ENCODE data around the gene TMEM106A.

TMEM106A gene

GRCh38 chr17:43213545-43213944 lies 1.9 kb downstream of the TMEM106A start:
- WGBS (ENCODE audit: insufficient coverage), result no CpG with 5 or more reads among the region's 2 CpGs

DNA sequence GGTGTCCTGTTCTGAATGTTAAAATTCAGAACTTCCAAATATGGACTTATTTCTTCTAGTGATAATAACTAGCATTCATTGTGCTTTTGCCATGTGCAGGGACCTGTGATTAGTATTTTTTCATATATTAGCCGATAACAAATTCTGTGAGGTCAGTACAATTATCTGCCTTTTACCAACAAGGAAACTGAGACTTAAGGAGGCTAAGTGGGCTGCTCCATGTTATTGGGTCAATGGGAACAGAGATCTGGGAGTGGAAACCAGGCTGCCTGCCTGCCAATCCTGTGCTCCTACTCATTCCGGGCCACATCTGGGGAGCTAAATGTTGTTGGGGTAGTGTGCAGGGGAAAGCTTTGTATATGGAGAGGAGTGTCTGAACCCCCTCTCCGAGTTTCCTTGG lies 3.7 kb downstream of the TMEM106A start:
- Histone ChIP-seq H3K4me3 (ENCODE audit: control insufficient read depth in 1 of 7, extremely low read depth in 1 of 7, insufficient read depth in 4 of 7, low read depth in 2 of 7, low read length in 6 of 7) (no peak overlapping the region), H3K27me3 (replicated peaks in 2 of 5; ENCODE audit: control insufficient read depth in 4 of 5, insufficient read depth in 5 of 5, low read length in 4 of 5) (no peaks in the 10 kb centered on the region), H3K27ac (ENCODE audit: insufficient read depth in 1 of 2, low read depth in 1 of 2, low read length in 2 of 2, poor library complexity in 1 of 2, severe bottlenecking in 2 of 2) (no peak overlapping the region), H3K9me3 (ENCODE audit: control extremely low read depth in 1 of 5, control insufficient read depth in 4 of 5, insufficient read depth in 2 of 5, low read depth in 1 of 5, low read length in 4 of 5) (no peaks in the 10 kb centered on the region), H3K4me1 (ENCODE audit: control extremely low read depth in 1 of 4, control insufficient read depth in 4 of 4, insufficient read depth in 4 of 4, low read length in 3 of 4) (peaks cover 21 to 37% (median 28%) of the 10 kb centered on the region in 4 experiments), H3K36me3 (ENCODE audit: control insufficient read depth in 4 of 4, insufficient read depth in 4 of 4, low read length in 3 of 4) (peaks cover 4 to 48% (median 33%) of the 10 kb centered on the region in 4 experiments)
- POLR2A ChIA-PET, result interaction anchor here (1.5 to 2.2 kb wide), 2 partner anchors 101 to 146 kb away, joined by 3 to 10 read pairs; no protein-coding TSS in a partner anchor
- 100% methylated on average over 2 of the region's 3 CpGs for WGBS (ENCODE audit: insufficient coverage)
- CTCF ChIA-PET, result interaction anchor here (1.4 to 1.6 kb wide), 3 partner anchors 9 to 191 kb away, joined by 3 to 4 read pairs (median 3); no protein-coding TSS in a partner anchor
- no peak for DNase-seq

More at GRCh38 chr17:43213545-43213944, 1.9 kb downstream of the TMEM106A start:
- ChIA-PET POLR2A (interaction anchor here (4.4 kb wide), 1 partner anchor 102 kb away, joined by 51 read pairs; no protein-coding TSS in a partner anchor), CTCF (interaction anchor here (1.0 to 1.4 kb wide), 4 partner anchors 9 to 189 kb away, joined by 3 read pairs; no protein-coding TSS in a partner anchor)
- Histone ChIP-seq H3K4me1 (ENCODE audit: control extremely low read depth in 1 of 4, control insufficient read depth in 4 of 4, insufficient read depth in 4 of 4, low read length in 3 of 4) (peaks cover 21 to 37% (median 28%) of the 10 kb centered on the region in 4 experiments), H3K36me3 (ENCODE audit: control insufficient read depth in 4 of 4, insufficient read depth in 4 of 4, low read length in 3 of 4) (peaks cover 7 to 39% (median 29%) of the 10 kb centered on the region in 4 experiments), H3K4me3 (ENCODE audit: control insufficient read depth in 1 of 7, extremely low read depth in 1 of 7, insufficient read depth in 4 of 7, low read depth in 2 of 7, low read length in 6 of 7) (peak overlapping the region in 5 of 7 experiments; percentile 10 to 94 (median 84)), H3K27ac (ENCODE audit: insufficient read depth in 1 of 2, low read depth in 1 of 2, low read length in 2 of 2, poor library complexity in 1 of 2, severe bottlenecking in 2 of 2) (peak overlapping the region; percentile 55 to 87), H3K9me3 (ENCODE audit: control extremely low read depth in 1 of 5, control insufficient read depth in 4 of 5, insufficient read depth in 2 of 5, low read depth in 1 of 5, low read length in 4 of 5) (no peaks in the 10 kb centered on the region), H3K27me3 (replicated peaks in 2 of 5; ENCODE audit: control insufficient read depth in 4 of 5, insufficient read depth in 5 of 5, low read length in 4 of 5) (no peaks in the 10 kb centered on the region)
- no peak for DNase-seq

DNA sequence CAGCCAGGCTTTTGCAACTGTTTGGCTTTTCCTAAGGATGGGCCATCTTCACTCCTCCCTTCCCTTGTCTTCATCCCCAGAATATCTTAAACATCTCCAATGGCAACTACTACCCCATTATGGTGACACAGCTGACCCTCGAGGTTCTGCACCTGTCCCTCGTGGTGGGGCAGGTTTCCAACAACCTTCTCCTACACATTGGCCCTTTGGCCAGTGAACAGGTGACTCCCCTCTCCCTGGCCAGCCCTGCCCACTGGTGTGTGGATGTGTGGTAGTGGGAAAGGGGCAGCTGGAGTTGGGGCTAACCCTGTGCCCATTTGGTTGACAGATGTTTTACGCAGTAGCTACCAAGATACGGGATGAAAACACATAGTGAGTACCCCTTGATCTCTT lies 4.7 kb downstream of the TMEM106A start:
- CTCF ChIA-PET, result interaction anchor here (0.9 to 1.6 kb wide), 4 partner anchors 8 to 100 kb away, joined by 3 to 4 read pairs (median 3); no protein-coding TSS in a partner anchor
- H3K4me3 ChIP-seq (ENCODE audit: control insufficient read depth in 1 of 7, extremely low read depth in 1 of 7, insufficient read depth in 4 of 7, low read depth in 2 of 7, low read length in 6 of 7), result no peak overlapping the region
- no peaks in the 10 kb centered on the region for H3K27me3 ChIP-seq (replicated peaks in 2 of 5; ENCODE audit: control insufficient read depth in 4 of 5, insufficient read depth in 5 of 5, low read length in 4 of 5)
- no peak overlapping the region for H3K27ac ChIP-seq (ENCODE audit: insufficient read depth in 1 of 2, low read depth in 1 of 2, low read length in 2 of 2, poor library complexity in 1 of 2, severe bottlenecking in 2 of 2)
- peaks cover 11 to 29% (median 21%) of the 10 kb centered on the region in 4 experiments for H3K4me1 ChIP-seq (ENCODE audit: control extremely low read depth in 1 of 4, control insufficient read depth in 4 of 4, insufficient read depth in 4 of 4, low read length in 3 of 4)
- peaks cover 2 to 50% (median 35%) of the 10 kb centered on the region in 4 experiments for H3K36me3 ChIP-seq (ENCODE audit: control insufficient read depth in 4 of 4, insufficient read depth in 4 of 4, low read length in 3 of 4)
- no peak for DNase-seq
- 96% methylated on average over 4 of the region's 4 CpGs for WGBS (ENCODE audit: insufficient coverage)
- POLR2A ChIA-PET, result interaction anchor here (1.5 to 2.2 kb wide), 2 partner anchors 100 to 145 kb away, joined by 3 to 10 read pairs; no protein-coding TSS in a partner anchor
- no peaks in the 10 kb centered on the region for H3K9me3 ChIP-seq (ENCODE audit: control extremely low read depth in 1 of 5, control insufficient read depth in 4 of 5, insufficient read depth in 2 of 5, low read depth in 1 of 5, low read length in 4 of 5)

DNA sequence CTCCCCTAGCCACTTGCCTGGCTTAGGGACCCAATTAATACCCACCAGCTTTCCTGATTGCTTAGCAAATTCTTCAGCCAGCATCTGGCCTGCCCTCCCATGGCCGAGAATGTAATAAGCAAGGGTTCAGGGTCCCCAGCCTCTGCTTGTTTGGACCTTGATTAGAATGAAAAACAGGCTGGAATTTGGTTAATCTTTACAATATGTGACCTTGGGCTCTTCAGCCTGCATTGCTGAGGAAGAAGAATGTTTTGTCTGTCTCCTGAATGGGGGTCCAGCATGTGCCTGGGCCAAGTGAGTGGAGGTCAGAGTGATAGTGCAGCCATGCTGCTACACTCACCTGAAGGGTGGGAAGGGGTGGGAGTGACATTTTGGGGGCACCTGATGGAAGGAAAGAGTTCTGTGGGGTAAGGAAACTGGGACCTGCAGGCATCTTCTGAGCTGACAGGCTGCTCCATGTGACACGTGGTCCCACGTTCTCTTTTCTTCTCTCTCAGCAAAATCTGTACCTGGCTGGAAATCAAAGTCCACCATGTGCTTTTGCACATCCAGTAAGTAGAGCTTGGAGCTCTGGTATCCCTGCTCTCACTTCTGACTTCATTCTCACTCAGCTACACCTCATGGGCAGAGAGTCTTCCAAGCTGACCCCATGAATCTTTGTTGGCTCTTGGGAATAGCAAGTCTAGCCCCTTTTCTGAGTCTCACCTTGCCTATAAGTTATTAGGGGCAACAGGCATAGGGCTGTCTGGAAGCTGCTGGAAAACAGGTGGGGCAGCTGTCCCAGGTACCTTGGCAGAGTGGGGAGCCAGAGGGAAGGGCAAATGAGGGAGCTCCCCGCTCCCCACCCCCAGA lies 5.3 kb downstream of the TMEM106A start:
- Histone ChIP-seq H3K27me3 (replicated peaks in 2 of 5; ENCODE audit: control insufficient read depth in 4 of 5, insufficient read depth in 5 of 5, low read length in 4 of 5) (no peaks in the 10 kb centered on the region), H3K4me1 (ENCODE audit: control extremely low read depth in 1 of 4, control insufficient read depth in 4 of 4, insufficient read depth in 4 of 4, low read length in 3 of 4) (peaks cover 11 to 26% (median 21%) of the 10 kb centered on the region in 4 experiments), H3K36me3 (ENCODE audit: control insufficient read depth in 4 of 4, insufficient read depth in 4 of 4, low read length in 3 of 4) (peaks cover 2 to 50% (median 36%) of the 10 kb centered on the region in 4 experiments), H3K9me3 (ENCODE audit: control extremely low read depth in 1 of 5, control insufficient read depth in 4 of 5, insufficient read depth in 2 of 5, low read depth in 1 of 5, low read length in 4 of 5) (no peaks in the 10 kb centered on the region), H3K27ac (ENCODE audit: insufficient read depth in 1 of 2, low read depth in 1 of 2, low read length in 2 of 2, poor library complexity in 1 of 2, severe bottlenecking in 2 of 2) (no peak overlapping the region), H3K4me3 (ENCODE audit: control insufficient read depth in 1 of 7, extremely low read depth in 1 of 7, insufficient read depth in 4 of 7, low read depth in 2 of 7, low read length in 6 of 7) (no peak overlapping the region)
- ChIA-PET CTCF (interaction anchor here (0.9 to 1.5 kb wide), 3 partner anchors 45 to 99 kb away, joined by 3 to 4 read pairs (median 3); no protein-coding TSS in a partner anchor), POLR2A (interaction anchor here (1.5 to 2.2 kb wide), 2 partner anchors 99 to 144 kb away, joined by 3 to 10 read pairs; no protein-coding TSS in a partner anchor)
- WGBS (ENCODE audit: insufficient coverage), result 98% methylated on average over 3 of the region's 4 CpGs
- no peak for DNase-seq

GRCh38 chr17:43217614-43218087 lies 6.0 kb downstream of the TMEM106A start:
- H3K36me3 ChIP-seq (ENCODE audit: control insufficient read depth in 4 of 4, insufficient read depth in 4 of 4, low read length in 3 of 4), result peaks cover 2 to 53% (median 37%) of the 10 kb centered on the region in 4 experiments
- POLR2A ChIA-PET, result interaction anchor here (2.2 kb wide), 1 partner anchor 98 kb away, joined by 10 read pairs; no protein-coding TSS in a partner anchor

DNA sequence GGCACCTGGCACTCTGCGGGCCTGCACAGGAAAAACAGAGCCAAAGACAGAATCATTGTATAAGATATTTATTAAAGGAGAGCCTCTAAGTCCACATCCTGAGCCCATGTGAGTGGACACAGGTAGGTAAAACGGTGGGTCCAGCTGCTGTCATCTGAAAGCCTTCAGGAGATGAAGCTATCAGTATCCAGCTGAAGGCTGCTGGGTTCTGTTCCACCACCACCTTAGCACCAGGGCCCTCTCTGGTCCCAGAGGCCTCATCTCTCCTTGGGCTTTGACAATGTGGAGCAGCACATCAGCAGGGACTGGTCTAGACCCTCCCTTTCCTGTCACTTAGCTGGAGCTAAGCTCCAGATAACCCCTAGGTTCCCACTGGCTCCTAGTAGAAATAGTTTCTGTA lies 7.3 kb downstream of the TMEM106A start:
- H3K9me3 ChIP-seq (ENCODE audit: control extremely low read depth in 1 of 5, control insufficient read depth in 4 of 5, insufficient read depth in 2 of 5, low read depth in 1 of 5, low read length in 4 of 5), result no peaks in the 10 kb centered on the region
- no peak overlapping the region for H3K27ac ChIP-seq (ENCODE audit: insufficient read depth in 1 of 2, low read depth in 1 of 2, low read length in 2 of 2, poor library complexity in 1 of 2, severe bottlenecking in 2 of 2)
- POLR2A ChIA-PET, result no interaction called here
- peaks cover 2 to 57% (median 36%) of the 10 kb centered on the region in 4 experiments for H3K36me3 ChIP-seq (ENCODE audit: control insufficient read depth in 4 of 4, insufficient read depth in 4 of 4, low read length in 3 of 4)
- peaks cover 0 to 7% (median 2%) of the 10 kb centered on the region in 4 experiments for H3K4me1 ChIP-seq (ENCODE audit: control extremely low read depth in 1 of 4, control insufficient read depth in 4 of 4, insufficient read depth in 4 of 4, low read length in 3 of 4)
- H3K4me3 ChIP-seq (ENCODE audit: control insufficient read depth in 1 of 7, extremely low read depth in 1 of 7, insufficient read depth in 4 of 7, low read depth in 2 of 7, low read length in 6 of 7), result no peak overlapping the region
- 100% methylated on average over 2 of the region's 2 CpGs for WGBS (ENCODE audit: insufficient coverage)
- CTCF ChIA-PET, result interaction anchor here (1.4 kb wide), 1 partner anchor 97 kb away, joined by 3 read pairs; no protein-coding TSS in a partner anchor
- no peaks in the 10 kb centered on the region for H3K27me3 ChIP-seq (replicated peaks in 2 of 5; ENCODE audit: control insufficient read depth in 4 of 5, insufficient read depth in 5 of 5, low read length in 4 of 5)
- DNase-seq, result no peak

More at GRCh38 chr17:43217614-43218087, 6.0 kb downstream of the TMEM106A start:
- H3K27me3 ChIP-seq (replicated peaks in 2 of 5; ENCODE audit: control insufficient read depth in 4 of 5, insufficient read depth in 5 of 5, low read length in 4 of 5), result no peaks in the 10 kb centered on the region
- CTCF ChIA-PET, result interaction anchor here (1.4 kb wide), 1 partner anchor 99 kb away, joined by 3 read pairs; no protein-coding TSS in a partner anchor
- H3K4me1 ChIP-seq (ENCODE audit: control extremely low read depth in 1 of 4, control insufficient read depth in 4 of 4, insufficient read depth in 4 of 4, low read length in 3 of 4), result peaks cover 8 to 19% (median 15%) of the 10 kb centered on the region in 4 experiments
- H3K9me3 ChIP-seq (ENCODE audit: control extremely low read depth in 1 of 5, control insufficient read depth in 4 of 5, insufficient read depth in 2 of 5, low read depth in 1 of 5, low read length in 4 of 5), result no peaks in the 10 kb centered on the region
- no peak overlapping the region for H3K4me3 ChIP-seq (ENCODE audit: control insufficient read depth in 1 of 7, extremely low read depth in 1 of 7, insufficient read depth in 4 of 7, low read depth in 2 of 7, low read length in 6 of 7)
- WGBS (ENCODE audit: insufficient coverage), result 80% methylated on average over 1 of the region's 2 CpGs
- no peak for DNase-seq
- H3K27ac ChIP-seq (ENCODE audit: insufficient read depth in 1 of 2, low read depth in 1 of 2, low read length in 2 of 2, poor library complexity in 1 of 2, severe bottlenecking in 2 of 2), result no peak overlapping the region
